Fibroblast of the aortic adventitia (primary cell): ENCODE results near the gene RBM39. TPM values are rescaled to one million over a fixed set of nuclear protein-coding genes. Genes with fewer than 3 reads are reported as not detected.
"Not testable (repeated sequence)": the region's sequence is repeated elsewhere in the genome, so short reads cannot be mapped to it uniquely, and the experiment has no call there.

Experiments
- DNase-seq: peaks from one replicate; pipeline ENCODE4 v3.0.0-alpha.2; 2010; ENCODE audit warnings: low read depth
- H3K4me3 ChIP-seq: 2 replicates; pipeline ENCODE4 v1.5.1; 2011; ENCODE audit warnings: low read depth, mild to moderate bottlenecking, control low read depth, low read length, moderate library complexity
- total RNA-seq: library from RNA; depleted of rRNA; stranded (reverse); fragments of >200 nt; gene quantifications from 2 replicates; pipeline ENCODE4 v1.2.3, GENCODE V29; 2012; ENCODE audit warnings: low replicate concordance
- TF ChIP-seq, protein P1 (sequence below): IDR thresholded peaks from 2 replicates; pipeline ENCODE4 v1.5.1; 2011; ENCODE audit warnings: mild to moderate bottlenecking, low read length, control low read depth, inconsistent platforms; ENCODE audit not compliant: insufficient read depth

Gene RBM39
- total RNA-seq, 1 donor = 236 TPM

DNA sequence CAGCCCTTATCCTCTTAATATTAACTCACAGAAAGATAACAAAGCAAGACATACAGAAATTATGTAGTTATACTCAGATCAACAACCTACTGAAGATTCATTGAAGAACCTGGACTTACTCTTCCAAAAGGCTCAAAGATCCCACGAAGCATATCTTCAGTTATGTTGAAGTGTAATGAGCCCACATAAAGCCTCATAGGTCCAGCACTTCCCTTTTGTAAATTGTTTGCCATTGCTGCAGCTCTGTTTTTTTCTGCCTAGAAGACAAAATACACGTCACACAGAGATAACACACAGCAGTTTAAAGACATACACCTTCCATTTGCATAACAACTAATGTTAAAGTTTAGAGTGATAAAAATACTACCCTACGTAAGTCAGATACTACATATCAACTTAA, 20.4 kb downstream of the RBM39 start:
- DNase-seq = no peak
- TF ChIP-seq, protein P1, sequence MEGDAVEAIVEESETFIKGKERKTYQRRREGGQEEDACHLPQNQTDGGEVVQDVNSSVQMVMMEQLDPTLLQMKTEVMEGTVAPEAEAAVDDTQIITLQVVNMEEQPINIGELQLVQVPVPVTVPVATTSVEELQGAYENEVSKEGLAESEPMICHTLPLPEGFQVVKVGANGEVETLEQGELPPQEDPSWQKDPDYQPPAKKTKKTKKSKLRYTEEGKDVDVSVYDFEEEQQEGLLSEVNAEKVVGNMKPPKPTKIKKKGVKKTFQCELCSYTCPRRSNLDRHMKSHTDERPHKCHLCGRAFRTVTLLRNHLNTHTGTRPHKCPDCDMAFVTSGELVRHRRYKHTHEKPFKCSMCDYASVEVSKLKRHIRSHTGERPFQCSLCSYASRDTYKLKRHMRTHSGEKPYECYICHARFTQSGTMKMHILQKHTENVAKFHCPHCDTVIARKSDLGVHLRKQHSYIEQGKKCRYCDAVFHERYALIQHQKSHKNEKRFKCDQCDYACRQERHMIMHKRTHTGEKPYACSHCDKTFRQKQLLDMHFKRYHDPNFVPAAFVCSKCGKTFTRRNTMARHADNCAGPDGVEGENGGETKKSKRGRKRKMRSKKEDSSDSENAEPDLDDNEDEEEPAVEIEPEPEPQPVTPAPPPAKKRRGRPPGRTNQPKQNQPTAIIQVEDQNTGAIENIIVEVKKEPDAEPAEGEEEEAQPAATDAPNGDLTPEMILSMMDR = no peak

DNA sequence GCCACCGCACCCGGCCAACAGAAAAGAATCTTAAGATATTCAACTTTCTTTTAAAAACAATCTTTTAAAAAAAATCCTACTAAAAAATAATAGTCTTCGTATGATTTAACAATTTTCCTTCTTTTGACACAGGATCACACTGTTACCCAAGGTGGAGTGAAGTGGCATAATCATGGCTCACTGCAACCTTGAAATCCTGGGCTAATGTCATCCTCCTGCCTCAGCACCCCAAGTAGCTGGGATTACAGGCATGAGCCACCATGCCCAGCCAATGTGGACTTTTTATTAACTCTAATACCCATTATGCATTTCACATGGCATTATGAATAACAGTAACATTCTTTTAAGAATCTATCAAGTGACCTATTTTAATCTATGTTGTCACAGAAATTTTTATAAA, 20.8 kb downstream of the RBM39 start:
- TF ChIP-seq, protein P1 = no peak
- DNase-seq = no peak
- no peak overlapping the region for H3K4me3 ChIP-seq

More for the DNA sequence above, 20.4 kb downstream of the RBM39 start:
- H3K4me3 ChIP-seq = no peak overlapping the region

DNA sequence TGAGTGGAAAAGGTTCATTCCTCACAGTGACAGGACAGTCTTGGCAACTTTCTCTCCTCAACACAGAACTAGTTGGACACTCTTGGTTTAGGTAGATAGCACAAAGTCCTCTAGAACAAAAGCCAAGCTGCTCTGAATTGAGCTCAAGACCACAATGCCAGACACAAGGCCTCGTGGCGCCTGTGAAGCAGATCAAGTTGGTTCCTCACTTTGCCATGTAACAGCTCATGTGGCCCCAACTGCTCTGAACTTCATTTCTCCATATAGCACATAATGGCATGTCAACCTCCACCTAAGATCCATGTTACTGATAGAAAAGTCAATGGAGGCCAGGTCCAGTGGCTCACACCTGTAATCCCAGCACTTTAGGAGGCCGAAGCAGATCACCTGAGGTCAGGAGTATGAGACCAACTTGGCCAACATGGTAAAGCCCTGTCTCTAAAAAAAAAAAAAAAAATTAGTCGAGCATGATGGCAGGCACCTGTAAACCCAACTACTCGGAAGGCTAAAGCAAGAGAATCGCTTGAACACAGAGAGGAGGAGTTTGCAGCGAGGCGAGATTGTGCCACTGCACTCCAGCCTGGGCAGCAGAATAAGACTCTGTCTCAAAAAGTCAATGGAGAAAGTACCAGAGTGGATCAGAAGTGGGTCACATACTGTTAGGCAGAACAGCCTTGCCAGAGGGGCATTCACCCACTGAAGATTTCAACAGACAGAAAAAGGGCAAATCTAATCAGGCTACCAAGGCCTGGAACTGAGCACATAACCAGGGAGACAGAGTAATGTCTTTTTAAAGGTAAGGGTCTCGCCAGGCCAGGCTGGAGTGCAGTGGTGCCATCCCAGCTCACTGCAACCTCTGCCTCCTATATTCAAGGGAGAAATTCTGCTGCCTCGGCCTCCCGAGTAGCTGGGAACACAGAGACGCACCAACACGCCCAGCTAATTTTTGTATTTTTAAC, 21.6 kb downstream of the RBM39 start:
- H3K4me3 ChIP-seq = no peak overlapping the region
- TF ChIP-seq, protein P1 = no peak
- DNase-seq = no peak

DNA sequence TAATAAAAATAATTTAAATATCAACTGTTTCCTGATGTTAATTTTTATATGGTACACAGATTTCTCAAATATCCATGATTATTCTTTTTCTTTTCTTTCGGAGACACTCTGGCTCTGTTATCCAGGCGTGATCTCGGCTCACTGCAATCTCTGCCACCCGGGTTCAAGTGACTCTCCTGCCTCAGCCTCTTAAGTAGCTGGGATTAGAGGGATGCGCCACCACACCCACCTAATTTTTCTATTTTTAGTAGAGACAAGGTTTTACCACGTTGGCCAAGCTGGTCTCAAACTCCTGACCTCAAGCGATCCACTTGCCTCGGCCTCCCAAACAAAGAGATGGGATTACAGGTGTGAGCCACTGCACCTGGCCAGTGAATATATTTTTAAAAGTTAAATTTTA, 22.3 kb downstream of the RBM39 start:
- no peak overlapping the region for H3K4me3 ChIP-seq
- DNase-seq = no peak
- TF ChIP-seq, protein P1 = no peak

DNA sequence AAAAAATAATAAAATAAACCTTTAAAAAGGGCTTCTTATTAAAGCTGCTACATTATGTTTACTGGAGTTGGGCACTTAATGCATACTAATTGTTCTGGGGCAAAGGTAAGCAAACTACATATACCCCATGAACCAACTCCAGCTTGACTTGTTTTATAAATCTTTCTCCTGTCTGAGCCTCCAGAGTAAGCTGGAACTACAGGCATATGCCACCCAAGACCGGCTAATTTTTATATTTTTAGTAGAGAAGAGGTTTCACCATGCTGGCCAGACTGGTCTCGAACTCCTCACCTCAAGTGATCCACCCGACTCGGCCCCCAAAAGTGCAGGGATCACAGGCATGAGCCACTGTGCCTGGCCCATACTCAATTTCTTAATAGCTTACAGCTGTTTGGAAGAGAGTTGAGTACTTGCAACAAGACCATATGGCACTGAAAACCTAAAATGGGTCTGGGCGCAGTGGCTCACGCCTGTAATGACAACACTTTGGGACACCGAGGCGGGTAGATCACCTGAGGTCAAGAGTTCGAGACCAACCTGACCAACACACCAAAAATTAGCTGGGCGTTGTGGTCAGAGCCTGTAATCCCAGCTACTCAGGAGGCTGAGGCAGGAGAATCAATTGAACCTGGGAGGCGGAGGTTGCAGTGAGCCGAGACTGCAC, 23.0 kb downstream of the RBM39 start:
- TF ChIP-seq, protein P1 = no peak
- H3K4me3 ChIP-seq = no peak overlapping the region
- no peak for DNase-seq

DNA sequence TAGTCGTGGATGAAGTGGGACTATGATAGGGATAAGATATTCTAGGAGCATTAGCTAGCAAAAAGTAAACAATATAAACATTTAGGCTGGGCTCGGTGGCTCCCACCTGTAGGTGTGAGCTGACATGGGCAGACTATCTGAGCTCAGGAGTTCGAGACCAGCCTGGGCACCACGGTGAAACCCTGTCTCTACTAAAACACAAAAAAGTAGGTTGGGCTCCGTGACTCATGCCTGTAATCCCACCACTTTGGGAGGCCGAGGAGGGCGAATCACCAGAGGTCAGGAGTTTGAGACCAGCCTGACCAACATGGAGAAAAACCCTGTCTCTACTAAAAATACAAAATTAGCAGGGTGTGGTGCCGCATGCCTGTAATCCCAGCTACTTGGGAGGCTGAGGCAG, 23.7 kb downstream of the RBM39 start:
- not testable (repeated sequence) for DNase-seq, H3K4me3 ChIP-seq

DNA sequence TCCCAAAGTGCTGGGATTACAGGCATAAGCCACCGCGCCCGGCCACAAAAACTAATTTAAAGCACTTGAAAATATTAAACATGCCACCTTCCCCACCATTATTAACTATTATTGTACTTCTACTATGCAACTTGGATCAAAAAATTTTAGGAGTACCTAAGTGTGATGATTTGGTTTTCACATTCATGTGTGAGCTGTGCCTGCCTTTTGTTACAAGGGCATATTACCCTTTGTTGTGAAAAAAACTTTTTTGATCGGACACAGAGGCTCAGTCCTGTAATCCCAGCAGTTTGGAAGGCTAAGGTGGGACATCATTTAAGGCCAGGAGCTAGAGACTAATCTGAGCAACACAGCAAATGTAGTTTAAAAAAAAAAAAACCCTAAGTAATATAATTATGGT, 25.7 kb downstream of the RBM39 start:
- no peak for DNase-seq
- TF ChIP-seq, protein P1 = no peak
- no peak overlapping the region for H3K4me3 ChIP-seq
